GM12878 (cell line): ENCODE measurements around the gene MAP4K4.
A peak's percentile ranks its signal among the peaks of the same experiment; 100 is the strongest.

Experiments used
- CBX3 ChIP-seq: fragments of 200-600 bp; sonication (generic); IDR thresholded peaks from 2 replicates; pipeline ENCODE4 v1.6.1; 2016; ENCODE audit warnings: low read depth, borderline replicate concordance
- DPF2 ChIP-seq: fragments of 450-650 bp; IDR thresholded peaks from 2 replicates; pipeline ENCODE4 v1.6.1; 2017; ENCODE audit warnings: mild to moderate bottlenecking
- EP300 ChIP-seq, 2 experiments: fragments of 150-350 bp in 1 of 2; IDR thresholded peaks; 2 replicates each; pipeline ENCODE4 v1.6.1; 2011 to 2012; ENCODE audit warnings: low read depth in 2 of 2, low read length in 2 of 2, borderline replicate concordance in 1 of 2, improper control_type of control experiment in 1 of 2, inconsistent platforms in 1 of 2; ENCODE audit not compliant: control insufficient read depth in 1 of 2
- MYC ChIP-seq: IDR thresholded peaks from 2 replicates; pipeline ENCODE4 v1.6.1; 2011; ENCODE audit warnings: mild to moderate bottlenecking, low read length, moderate library complexity, inconsistent platforms; ENCODE audit not compliant: insufficient read depth, insufficient replicate concordance, insufficient read length, severe bottlenecking
- POLR2A ChIP-seq: IDR thresholded peaks from 2 replicates; pipeline ENCODE4 v1.6.1; 2011; ENCODE audit warnings: low read depth, mild to moderate bottlenecking, low read length
- SP1 ChIP-seq: IDR thresholded peaks from one replicate; pipeline ENCODE4 v1.6.1; 2011; ENCODE audit warnings: low read depth, low read length

DNA sequence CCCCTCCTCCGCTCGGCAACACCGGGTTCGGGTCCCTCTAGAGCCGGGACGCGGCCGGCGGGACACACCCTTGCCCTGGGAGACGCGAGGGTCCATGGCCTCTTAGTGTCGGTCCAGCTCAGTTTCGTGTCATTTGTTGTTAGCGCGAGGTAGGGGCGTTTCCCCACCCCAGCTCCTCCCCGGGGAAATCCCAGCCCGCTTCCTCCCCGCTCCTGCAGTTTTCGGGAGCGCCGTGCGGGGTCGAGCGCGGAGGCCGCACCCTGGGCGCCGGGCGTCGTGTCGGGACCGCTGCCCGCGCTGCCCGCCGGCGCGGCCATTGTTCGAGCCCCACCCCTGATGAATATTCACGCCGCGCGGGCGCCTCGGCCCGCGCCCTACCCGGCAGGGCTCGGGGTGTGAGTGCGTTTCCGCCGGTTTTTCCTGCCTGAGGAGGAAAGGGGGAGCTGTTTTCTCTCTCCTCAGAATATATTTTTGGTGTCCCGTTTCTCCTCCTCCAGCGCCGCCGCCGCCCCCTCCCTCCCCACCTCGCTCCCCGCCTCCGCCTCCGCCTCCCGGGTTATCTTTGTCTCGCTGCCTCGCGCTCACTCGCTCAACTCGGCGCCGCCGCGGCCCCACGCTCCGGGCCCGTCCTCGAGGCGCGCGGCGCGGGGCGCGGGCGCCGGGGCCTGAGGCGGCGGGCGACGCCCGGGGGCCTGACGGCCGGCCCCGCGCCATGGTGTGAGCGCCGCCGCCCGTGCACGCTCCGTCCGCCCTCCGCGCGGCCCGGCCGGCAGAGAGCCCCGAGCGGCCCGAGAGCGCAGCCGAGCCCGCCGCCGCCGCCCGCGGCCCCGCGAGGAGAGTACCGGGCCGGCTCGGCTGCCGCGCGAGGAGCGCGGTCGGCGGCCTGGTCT, at the start of gene MAP4K4:
- TF ChIP-seq DPF2 (peak; percentile 66), EP300 (IDR thresholded peaks at IDR 0.05; ENCODE audit: borderline replicate concordance in 1 of 2, control insufficient read depth in 1 of 2, low read depth in 2 of 2, low read length in 2 of 2) (no peak), MYC (no peak), CBX3 (no peak), POLR2A (0 out of 2 replicates have a peak, but pooled peaks have one; percentile 24), SP1 (no peak)
